Middle frontal gyrus (tissue), 1 donor: ENCODE measurements around the gene CDC42.
"Not testable (repeated sequence)": the region's sequence is repeated elsewhere in the genome, so short reads cannot be mapped to it uniquely, and the experiment has no call there.

Source experiments
- DNase-seq: peaks from one replicate; pipeline ENCODE4 v3.0.0-alpha.2; 2015; ENCODE audit warnings: low spot score; ENCODE audit errors: extremely low spot score

Gene CDC42

DNA sequence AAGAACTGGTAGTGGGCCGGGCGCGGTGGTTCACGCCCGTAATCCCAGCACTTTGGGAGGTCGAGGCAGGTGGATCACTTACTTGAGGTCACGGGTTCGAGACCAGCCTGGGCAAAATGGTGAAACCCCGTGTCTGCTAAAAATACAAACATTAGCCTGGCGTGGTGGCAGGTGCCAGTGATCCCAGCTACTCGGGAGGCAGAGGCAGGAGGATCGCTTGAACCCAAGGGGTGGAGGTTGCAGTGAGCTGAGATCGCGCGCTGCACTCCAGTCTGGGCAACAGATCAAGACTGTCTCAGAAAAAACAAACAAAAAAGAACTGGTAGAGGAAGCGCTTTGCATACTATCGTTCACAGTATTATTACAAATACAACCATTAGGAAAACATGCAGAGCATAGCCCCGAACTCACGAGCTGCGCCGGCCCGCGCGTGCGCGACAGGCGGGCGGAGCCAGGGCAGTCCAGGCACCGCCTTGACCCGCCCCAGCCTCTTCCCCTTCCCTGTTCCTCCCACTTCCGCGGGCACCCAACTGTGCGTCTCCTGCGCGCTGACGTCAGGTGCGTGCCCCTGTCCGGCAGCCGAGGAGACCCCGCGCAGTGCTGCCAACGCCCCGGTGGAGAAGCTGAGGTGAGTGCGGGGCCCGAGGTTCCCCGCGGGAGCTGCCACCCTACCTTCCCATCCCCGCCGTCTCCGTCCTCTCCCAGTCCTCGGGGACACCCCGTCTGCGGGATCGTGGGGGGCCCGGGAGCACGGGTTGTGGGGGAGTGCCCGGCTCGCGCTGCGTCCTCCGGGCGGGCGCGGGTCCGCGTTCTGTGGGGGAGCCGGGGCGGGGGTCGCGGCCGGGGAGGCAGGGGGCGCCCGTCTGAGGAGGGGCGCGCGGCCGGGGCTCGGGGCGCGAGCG, at the start of gene CDC42:
TSS of gene CDC42 (plus strand) at position 595 of the 902 bp plus-strand sequence. CDS start 25,770 bp downstream, outside the sequence.
- peak; percentile 90 for DNase-seq

- DNase-seq: not testable (repeated sequence)
Observed at GRCh38 chr1:22002875-22003274, 49.6 kb upstream of the CDC42 start.

- not testable (repeated sequence) for DNase-seq
Observed at GRCh38 chr1:22003959-22004358, 48.5 kb upstream of the CDC42 start.

DNA sequence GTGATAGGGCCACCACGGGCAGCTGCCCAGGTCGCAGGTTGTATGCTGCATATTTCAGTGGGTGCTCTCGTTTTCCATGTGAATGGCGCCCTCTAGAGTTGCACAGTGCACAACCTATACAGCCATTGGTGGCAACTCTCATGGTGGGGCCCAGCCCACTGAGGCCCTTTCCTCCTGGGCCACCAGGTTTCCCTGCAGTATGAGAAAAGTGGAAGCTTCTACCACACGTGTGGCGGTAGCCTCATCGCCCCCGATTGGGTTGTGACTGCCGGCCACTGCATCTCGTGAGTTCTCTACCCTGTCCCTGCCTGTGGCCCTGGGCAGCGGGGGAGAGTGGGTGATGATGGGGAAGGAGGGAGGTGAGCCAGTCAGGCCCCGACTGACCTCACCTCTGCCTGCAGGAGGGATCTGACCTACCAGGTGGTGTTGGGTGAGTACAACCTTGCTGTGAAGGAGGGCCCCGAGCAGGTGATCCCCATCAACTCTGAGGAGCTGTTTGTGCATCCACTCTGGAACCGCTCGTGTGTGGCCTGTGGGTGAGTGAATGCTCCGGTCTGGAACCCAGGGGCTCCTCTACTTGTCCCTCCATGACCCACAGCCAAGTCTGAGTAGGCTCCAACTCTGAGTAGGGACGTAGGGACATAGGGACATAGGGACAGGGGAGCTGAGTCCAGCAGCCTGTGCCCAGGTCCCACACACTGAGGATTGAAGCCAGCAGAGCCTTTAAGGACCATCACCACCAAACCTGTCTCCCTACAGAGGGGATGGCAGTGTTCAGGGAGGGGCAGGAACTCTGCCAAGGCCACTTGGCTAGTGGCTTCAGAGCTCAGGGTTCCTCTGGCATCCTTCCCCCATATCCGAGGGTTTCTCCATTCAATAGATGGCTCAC, 47.0 kb upstream of the CDC42 start:
- not testable (repeated sequence) for DNase-seq

DNA sequence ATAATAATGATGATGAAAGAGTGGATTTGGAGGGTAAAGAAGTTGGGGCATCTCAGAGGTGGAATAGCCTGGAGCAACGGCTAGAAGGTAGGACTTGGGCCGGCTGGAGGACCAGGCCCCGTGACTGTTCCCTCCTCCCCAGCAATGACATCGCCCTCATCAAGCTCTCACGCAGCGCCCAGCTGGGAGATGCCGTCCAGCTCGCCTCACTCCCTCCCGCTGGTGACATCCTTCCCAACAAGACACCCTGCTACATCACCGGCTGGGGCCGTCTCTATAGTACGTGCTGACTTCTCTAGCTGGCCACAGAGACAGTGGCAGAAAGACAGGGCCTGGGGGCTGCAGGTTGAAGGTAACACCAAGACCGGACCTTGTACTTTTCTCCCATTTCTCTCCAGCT, 45.8 kb upstream of the CDC42 start:
- not testable (repeated sequence) for DNase-seq

GRCh38 chr1:22007262-22007661, 45.2 kb upstream of the CDC42 start:
- DNase-seq: not testable (repeated sequence)

- not testable (repeated sequence) for DNase-seq
Observed at GRCh38 chr1:22009566-22009965, 42.9 kb upstream of the CDC42 start.

DNA sequence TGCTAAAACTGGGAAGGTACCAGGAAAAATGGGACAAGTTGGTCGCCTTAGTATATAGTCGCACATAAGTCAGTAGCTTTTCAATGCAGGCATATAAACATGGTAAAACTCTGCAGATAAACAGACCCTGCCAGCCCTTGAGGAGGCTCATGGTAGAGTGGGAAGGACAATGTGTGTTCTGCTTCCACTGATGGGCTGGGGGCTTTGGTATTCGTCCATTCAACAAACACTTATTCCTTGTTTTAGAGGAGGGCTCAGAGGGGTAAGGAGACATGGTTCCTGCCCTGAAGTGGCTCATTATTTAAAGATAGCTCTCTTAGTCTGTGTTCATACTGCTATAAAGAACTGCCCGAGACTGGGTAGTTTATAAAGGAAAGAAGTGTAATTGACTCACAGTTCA, 39.8 kb upstream of the CDC42 start:
- not testable (repeated sequence) for DNase-seq

- DNase-seq: not testable (repeated sequence)
Observed at GRCh38 chr1:22014575-22015206, 37.8 kb upstream of the CDC42 start.

DNA sequence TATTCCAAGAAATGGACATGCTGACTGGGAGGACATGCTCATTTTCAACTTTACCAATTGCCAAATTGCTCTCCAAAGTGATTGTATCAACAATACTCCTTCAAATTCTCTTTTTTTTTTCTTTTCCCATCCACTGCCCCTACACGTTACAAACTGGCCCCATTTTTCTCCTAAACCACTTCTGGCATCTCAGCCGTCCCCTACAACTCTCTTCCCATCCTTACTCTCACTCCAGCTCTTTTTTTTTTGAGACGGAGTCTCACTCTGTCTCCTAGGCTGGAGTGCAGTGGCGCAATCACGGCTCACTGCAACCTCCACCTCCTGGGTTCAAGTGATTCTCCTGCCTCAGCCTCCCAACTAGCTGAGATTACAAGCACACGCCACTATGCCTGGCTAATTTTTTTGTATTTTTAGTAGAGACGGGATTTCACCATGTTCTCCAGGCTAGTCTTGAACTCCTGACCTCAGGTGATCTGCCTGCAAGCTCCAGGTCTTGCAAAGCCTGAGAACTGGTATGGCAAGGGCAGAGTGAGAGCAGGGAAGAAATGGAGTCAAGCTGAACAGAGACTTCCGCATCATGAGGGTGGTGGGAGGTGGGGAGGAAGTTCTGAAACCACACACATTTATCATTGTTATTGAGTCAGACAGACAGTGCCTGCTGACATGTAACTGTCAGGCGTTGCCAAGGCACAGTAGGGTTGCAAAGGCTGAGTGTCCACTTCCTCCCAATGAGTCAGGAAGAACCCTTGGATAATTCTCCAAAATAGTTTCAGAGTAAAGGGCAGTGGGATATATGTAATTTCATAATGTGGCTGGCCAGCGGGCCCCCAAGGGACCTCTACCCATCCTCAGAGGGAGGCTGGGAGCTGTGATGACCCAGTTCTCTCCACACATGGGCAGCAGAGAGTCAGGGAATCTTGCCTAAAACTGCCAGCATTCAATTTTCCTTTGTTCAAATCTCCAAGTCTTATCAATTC, 33.6 kb upstream of the CDC42 start:
- DNase-seq: no peak

- no peak for DNase-seq
Observed at GRCh38 chr1:22021061-22021460, 31.4 kb upstream of the CDC42 start.

DNA sequence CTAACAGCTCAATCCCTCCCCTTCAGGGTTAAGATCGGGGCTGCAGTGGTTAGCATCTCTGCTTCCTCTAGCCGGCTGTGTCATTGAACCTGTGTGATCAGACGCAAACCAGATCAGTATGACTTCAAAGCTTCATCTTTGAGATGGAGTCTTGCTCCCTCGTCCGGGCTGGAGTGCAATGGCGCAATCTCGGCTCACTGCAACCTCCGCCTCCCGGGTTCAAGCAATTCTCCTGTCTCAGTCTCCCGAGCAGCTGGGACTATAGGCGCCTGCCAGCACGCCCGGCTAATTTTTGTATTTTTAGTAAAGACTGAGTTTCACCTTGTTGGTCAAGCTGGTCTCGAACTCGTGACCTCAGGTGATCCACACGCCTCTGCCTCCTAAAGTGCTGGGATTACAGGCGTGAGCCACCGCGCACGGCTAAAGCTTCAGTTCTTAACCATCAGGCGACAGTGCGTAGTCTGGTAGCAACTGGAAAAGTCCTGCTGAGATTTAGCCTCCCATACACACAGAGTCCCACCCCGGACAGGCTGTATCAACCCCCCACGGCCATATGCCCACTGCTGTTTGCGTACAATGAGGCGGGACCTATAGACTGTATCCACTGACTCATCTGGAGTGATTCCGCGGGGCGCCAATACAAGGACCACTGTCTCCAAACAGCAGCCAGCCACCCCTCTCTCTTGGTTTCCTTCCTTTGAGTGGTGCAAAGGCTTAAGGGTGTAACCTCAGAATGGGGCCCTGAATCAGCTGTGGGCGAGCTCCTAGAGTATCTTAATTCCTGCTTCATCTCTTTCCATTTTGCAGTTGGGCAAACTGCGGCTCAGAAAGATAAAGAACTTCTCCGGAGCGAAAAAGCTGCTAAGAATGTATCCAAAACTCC, 27.8 kb upstream of the CDC42 start:
- peak; percentile 39 for DNase-seq

GRCh38 chr1:22025368-22026155, 26.9 kb upstream of the CDC42 start:
- peak; percentile 76 for DNase-seq

- DNase-seq: no peak
Observed at GRCh38 chr1:22026924-22027289, 25.6 kb upstream of the CDC42 start.

GRCh38 chr1:22030057-22030456, 22.5 kb upstream of the CDC42 start:
- DNase-seq: no peak

DNA sequence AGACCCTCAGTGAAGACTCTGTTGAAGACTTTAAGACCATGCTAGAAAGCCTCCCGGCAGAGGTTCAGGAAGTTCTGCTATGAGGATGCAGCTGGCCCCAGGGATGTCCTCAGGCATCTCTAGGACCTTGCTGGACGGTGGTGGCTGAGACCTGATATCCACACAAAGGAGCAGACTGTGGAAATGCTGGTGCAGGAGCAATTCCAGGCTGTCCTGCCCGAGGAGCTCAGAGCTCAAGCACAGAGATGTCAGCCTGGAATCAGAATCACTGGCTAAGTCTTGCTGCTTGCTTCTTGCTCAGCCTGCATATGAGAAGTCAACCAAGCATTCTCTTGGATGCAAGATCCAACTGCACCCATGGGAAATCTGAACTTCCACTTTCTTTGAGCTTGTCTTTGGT, 22.0 kb upstream of the CDC42 start:
- DNase-seq: no peak

DNA sequence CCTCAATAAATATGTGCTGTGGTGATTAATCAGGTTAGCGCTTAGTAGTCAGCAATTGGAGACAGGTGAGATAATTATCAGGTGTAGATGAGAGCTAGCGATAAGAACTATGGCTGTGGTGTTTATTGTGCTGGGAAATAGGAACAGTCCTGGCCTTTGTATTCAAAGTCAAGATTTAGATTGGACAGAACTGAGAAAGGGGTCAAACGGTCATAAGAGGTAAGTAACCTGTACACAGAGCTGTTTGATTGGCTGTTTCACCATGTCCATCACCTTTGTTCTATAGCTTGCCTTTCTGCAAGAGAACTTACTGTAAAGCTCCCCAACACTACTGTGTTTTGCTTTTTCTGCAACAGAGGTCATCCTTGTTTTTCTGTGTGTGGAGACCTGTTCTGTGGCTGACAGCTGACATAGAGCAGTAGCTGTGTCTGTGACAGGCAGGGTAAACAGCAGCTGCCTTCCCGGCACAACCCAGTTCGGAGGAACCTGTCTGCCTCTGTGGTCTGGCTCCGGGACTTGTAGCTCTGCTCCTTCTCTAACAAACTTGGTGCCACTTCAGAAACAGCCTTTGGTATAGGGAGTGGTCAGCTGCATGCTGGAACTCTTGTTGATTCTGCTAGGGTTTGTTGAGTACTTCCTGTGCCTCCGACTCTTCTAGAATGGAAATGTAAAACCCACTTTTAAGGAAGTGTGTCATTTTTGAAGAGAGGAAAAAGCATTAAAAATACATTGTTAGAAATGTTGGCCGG, 21.1 kb upstream of the CDC42 start:
- no peak for DNase-seq

GRCh38 chr1:22034834-22035233, 17.7 kb upstream of the CDC42 start:
- DNase-seq: not testable (repeated sequence)
